ENCODE measurements around the gene CTLA4.
A peak's percentile ranks its signal among the peaks of the same experiment; 100 is the strongest.

Gene CTLA4

DNA sequence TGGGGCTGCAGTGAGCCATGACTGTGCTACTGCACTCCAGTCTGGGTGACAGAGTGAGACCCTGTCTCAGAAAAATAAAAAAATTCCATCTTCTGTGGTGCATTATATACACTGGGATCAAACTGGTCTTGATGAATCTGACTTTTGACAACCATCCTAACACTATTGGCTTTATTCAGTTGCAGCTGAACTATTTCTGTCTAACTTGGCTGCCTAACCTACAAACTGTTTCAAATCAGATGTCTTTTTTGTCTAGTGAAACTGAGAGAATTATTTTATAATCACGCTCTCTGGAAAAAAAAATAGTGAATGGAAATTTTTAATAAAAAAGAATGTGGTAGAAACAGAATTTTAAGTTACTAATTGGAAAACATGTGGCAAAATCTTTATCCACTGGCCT lies 15.0 kb downstream of the CTLA4 start:
- TF ChIP-seq, protein P1, sequence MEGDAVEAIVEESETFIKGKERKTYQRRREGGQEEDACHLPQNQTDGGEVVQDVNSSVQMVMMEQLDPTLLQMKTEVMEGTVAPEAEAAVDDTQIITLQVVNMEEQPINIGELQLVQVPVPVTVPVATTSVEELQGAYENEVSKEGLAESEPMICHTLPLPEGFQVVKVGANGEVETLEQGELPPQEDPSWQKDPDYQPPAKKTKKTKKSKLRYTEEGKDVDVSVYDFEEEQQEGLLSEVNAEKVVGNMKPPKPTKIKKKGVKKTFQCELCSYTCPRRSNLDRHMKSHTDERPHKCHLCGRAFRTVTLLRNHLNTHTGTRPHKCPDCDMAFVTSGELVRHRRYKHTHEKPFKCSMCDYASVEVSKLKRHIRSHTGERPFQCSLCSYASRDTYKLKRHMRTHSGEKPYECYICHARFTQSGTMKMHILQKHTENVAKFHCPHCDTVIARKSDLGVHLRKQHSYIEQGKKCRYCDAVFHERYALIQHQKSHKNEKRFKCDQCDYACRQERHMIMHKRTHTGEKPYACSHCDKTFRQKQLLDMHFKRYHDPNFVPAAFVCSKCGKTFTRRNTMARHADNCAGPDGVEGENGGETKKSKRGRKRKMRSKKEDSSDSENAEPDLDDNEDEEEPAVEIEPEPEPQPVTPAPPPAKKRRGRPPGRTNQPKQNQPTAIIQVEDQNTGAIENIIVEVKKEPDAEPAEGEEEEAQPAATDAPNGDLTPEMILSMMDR (conservative IDR thresholded peaks at IDR 0.05; ENCODE audit: low read depth, low read length): no peak

DNA sequence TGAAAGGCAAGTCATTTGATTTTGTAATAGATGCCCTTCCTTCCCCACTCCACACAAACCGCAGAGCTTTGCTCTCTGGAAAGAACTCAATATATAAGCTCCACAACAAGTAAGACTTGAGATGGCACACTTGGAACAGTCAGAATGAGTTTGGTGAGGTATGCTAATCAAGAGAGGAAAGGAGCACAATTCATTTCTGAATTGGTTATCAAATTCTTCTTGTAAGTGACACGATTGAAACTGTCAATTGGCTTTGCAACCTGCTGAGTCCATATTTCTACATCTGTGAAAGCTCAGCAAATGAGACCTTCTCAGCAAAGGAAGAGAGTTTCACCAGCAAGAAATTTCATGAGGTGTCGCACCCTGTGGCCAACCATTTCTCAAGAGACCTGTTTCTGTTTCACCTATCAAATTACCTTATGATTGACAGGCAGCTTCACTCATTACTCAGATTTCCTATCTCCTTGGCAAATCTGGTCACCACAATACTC lies 19.1 kb downstream of the CTLA4 start:
- Histone ChIP-seq H3K4me1 (ENCODE audit: low read depth, poor library complexity, severe bottlenecking) (peaks cover 95% of the 10 kb centered on the region), H3K4me3 (IDR thresholded peaks at IDR 0.05; ENCODE audit: insufficient read depth, low read depth, low read length) (no peak overlapping the region), H4K20me1 (ENCODE audit: insufficient read depth) (no peaks in the 10 kb centered on the region), H3K36me3 (ENCODE audit: insufficient read depth) (no peaks in the 10 kb centered on the region), H3K9ac (peak overlapping the region; percentile 14; the same call in 1 of the 2 replicates), H2AFZ (ENCODE audit: low read depth) (no peak overlapping the region), H3K79me2 (ENCODE audit: insufficient read depth, low read depth) (no peaks in the 10 kb centered on the region), H3K4me2 (peak overlapping the region; percentile 61), H3K27me3 (ENCODE audit: insufficient read depth, low read depth) (no peaks in the 10 kb centered on the region), H3K27ac (peak overlapping the region; percentile 86)
- TF ChIP-seq, protein P1 (conservative IDR thresholded peaks at IDR 0.05; ENCODE audit: low read depth, low read length): no peak

More for the DNA sequence above, 15.0 kb downstream of the CTLA4 start:
- peak overlapping the region; percentile 7; the same call in 1 of the 2 replicates for H3K4me2 ChIP-seq
- no peaks in the 10 kb centered on the region for H3K27me3 ChIP-seq (ENCODE audit: insufficient read depth, low read depth)
- no peak overlapping the region for H3K27ac ChIP-seq
- peaks cover 86% of the 10 kb centered on the region for H3K4me1 ChIP-seq (ENCODE audit: low read depth, poor library complexity, severe bottlenecking)
- no peak overlapping the region for H2AFZ ChIP-seq (ENCODE audit: low read depth)
- no peaks in the 10 kb centered on the region for H3K79me2 ChIP-seq (ENCODE audit: insufficient read depth, low read depth)
- no peaks in the 10 kb centered on the region for H3K36me3 ChIP-seq (ENCODE audit: insufficient read depth)
- H3K9ac ChIP-seq: no peak overlapping the region
- H4K20me1 ChIP-seq (ENCODE audit: insufficient read depth): no peaks in the 10 kb centered on the region
- H3K4me3 ChIP-seq (IDR thresholded peaks at IDR 0.05; ENCODE audit: insufficient read depth, low read depth, low read length): no peak overlapping the region

DNA sequence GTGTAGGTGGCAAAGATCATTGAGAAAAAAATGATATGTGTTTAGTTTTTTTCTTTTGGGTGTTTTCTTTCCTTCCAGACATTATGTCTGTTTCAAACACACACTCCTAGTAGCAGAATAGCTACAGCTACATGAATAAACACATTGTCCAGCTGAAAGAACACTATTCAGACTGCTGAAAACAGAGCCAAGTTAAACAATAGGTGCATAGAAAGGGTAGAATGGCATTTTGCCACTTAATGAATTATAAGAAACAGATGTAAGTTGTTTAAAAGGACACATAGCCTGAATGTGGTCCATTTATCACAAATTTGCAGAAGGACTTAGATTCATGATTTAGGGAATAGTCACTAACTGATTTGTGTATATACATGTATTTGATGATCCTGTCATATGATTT lies 20.1 kb downstream of the CTLA4 start:
- H3K9ac ChIP-seq: no peak overlapping the region
- H3K36me3 ChIP-seq (ENCODE audit: insufficient read depth): no peaks in the 10 kb centered on the region
- TF ChIP-seq, protein P1 (conservative IDR thresholded peaks at IDR 0.05; ENCODE audit: low read depth, low read length): no peak
- H3K27ac ChIP-seq: peak overlapping the region; percentile 86
- H3K4me1 ChIP-seq (ENCODE audit: low read depth, poor library complexity, severe bottlenecking): peaks cover 100% of the 10 kb centered on the region
- H3K4me2 ChIP-seq: peak overlapping the region; percentile 61; the same call in 1 of the 2 replicates
- no peak overlapping the region for H2AFZ ChIP-seq (ENCODE audit: low read depth)
- H3K79me2 ChIP-seq (ENCODE audit: insufficient read depth, low read depth): no peaks in the 10 kb centered on the region
- no peaks in the 10 kb centered on the region for H3K27me3 ChIP-seq (ENCODE audit: insufficient read depth, low read depth)
- no peaks in the 10 kb centered on the region for H4K20me1 ChIP-seq (ENCODE audit: insufficient read depth)
- no peak overlapping the region for H3K4me3 ChIP-seq (IDR thresholded peaks at IDR 0.05; ENCODE audit: insufficient read depth, low read depth, low read length)

DNA sequence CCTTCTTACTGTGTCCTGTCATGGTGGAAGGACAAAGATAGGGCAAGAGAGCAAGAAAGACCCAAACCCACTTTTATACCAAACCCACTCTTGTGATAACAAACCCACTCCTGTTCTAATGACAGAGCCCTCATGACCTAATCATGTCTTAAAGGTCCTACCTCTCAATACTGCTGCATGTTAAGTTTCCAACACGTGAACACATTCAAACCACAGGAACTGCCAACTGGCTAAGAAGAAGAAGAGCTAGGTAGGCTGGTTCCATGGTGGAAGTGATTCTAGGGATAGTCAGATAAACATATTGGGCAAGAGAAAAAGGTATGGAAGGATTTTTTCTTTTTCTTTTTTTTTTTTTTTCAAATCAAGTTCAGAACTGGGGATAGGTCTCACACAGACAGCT lies 22.0 kb downstream of the CTLA4 start:
- H3K27ac ChIP-seq: peak overlapping the region; percentile 55; the same call in 1 of the 2 replicates
- TF ChIP-seq, protein P1 (conservative IDR thresholded peaks at IDR 0.05; ENCODE audit: low read depth, low read length): no peak

More for the DNA sequence above, 22.0 kb downstream of the CTLA4 start:
- H2AFZ ChIP-seq (ENCODE audit: low read depth): no peak overlapping the region
- H4K20me1 ChIP-seq (ENCODE audit: insufficient read depth): no peaks in the 10 kb centered on the region
- no peaks in the 10 kb centered on the region for H3K27me3 ChIP-seq (ENCODE audit: insufficient read depth, low read depth)
- H3K36me3 ChIP-seq (ENCODE audit: insufficient read depth): no peaks in the 10 kb centered on the region
- peak overlapping the region; percentile 80; the same call in 1 of the 2 replicates for H3K4me2 ChIP-seq
- H3K9ac ChIP-seq: no peak overlapping the region
- H3K79me2 ChIP-seq (ENCODE audit: insufficient read depth, low read depth): no peaks in the 10 kb centered on the region
- H3K4me3 ChIP-seq (IDR thresholded peaks at IDR 0.05; ENCODE audit: insufficient read depth, low read depth, low read length): no peak overlapping the region
- H3K4me1 ChIP-seq (ENCODE audit: low read depth, poor library complexity, severe bottlenecking): peaks cover 99% of the 10 kb centered on the region

All from KMS-11 (cell line).